PC-9 (cell line): ENCODE measurements around the gene MISP3. TPM values are rescaled to one million over a fixed set of nuclear protein-coding genes. Genes with fewer than 3 reads are reported as not detected.

Source experiments
- BruUV-seq: library from RNA; stranded (reverse); fragments of 400-500 nt; replicated peaks from 2 replicates; lab custom pipeline; 2021; lab: Mats Ljungman, UMichigan
- CTCF ChIA-PET: fragments of 300-600 bp; sonication (Branson Sonifier 250); formaldehyde crosslinking; loops from one replicate; lab custom pipeline; 2022; ENCODE audit warnings: antibody characterized with exemption; lab: Charles Lee
- POLR2A ChIA-PET: fragments of 300-600 bp; sonication (Branson Sonifier 250); formaldehyde crosslinking; loops from one replicate; lab custom pipeline; 2022; ENCODE audit warnings: antibody characterized with exemption; ENCODE audit not compliant: unreplicated experiment; lab: Charles Lee
- DNase-seq, 2 experiments: peaks; one replicate each; pipeline versions ENCODE4 v3.0.0 to v3.0.0-alpha.2; 2015 to 2022; ENCODE audit warnings: mixed read lengths in 1 of 2
- H2AFZ ChIP-seq: fragments of 200-600 bp; sonication (generic); 2 replicates; pipeline ENCODE4 v1.8.1; 2017; ENCODE audit warnings: antibody characterized with exemption
- H3F3A ChIP-seq: fragments of 200-600 bp; sonication (generic); 2 replicates; pipeline ENCODE4 v1.8.1; 2017; ENCODE audit warnings: antibody characterized with exemption, mild to moderate bottlenecking, low read depth; ENCODE audit not compliant: insufficient read depth
- H3K27ac ChIP-seq: fragments of 200-600 bp; sonication (generic); 2 replicates; pipeline ENCODE4 v1.6.1; 2016; ENCODE audit warnings: mixed run types
- H3K27me3 ChIP-seq: fragments of 200-600 bp; sonication (generic); 2 replicates; pipeline ENCODE4 v1.6.1; 2016; ENCODE audit warnings: low read depth, mixed run types; ENCODE audit not compliant: insufficient read depth
- H3K36me3 ChIP-seq: fragments of 200-600 bp; sonication (generic); 2 replicates; pipeline ENCODE4 v1.6.1; 2016; ENCODE audit warnings: low read depth, mixed run types
- H3K4me1 ChIP-seq: fragments of 200-600 bp; sonication (generic); replicated peaks from 2 replicates; pipeline ENCODE4 v1.6.1; 2016; ENCODE audit warnings: mixed run types; ENCODE audit not compliant: insufficient read depth
- H3K4me2 ChIP-seq: fragments of 200-600 bp; sonication (generic); 2 replicates; pipeline ENCODE4 v1.6.1; 2017; ENCODE audit warnings: mixed run types
- H3K4me3 ChIP-seq: fragments of 200-600 bp; sonication (generic); 2 replicates; pipeline ENCODE4 v1.6.1; 2016; ENCODE audit warnings: mixed run types
- H3K79me2 ChIP-seq: fragments of 200-600 bp; sonication (generic); 2 replicates; pipeline ENCODE4 v1.6.1; 2017; ENCODE audit warnings: low read depth, mixed run types
- H3K9me2 ChIP-seq: fragments of 200-600 bp; sonication (generic); 2 replicates; pipeline ENCODE4 v1.8.1; 2017; ENCODE audit warnings: mild to moderate bottlenecking; ENCODE audit not compliant: insufficient read depth
- H3K9me3 ChIP-seq: fragments of 200-600 bp; sonication (generic); 2 replicates; pipeline ENCODE4 v1.8.1; 2016; ENCODE audit warnings: low read depth; ENCODE audit not compliant: insufficient read depth
- H4K20me1 ChIP-seq: fragments of 200-600 bp; sonication (generic); 2 replicates; pipeline ENCODE4 v1.8.1; 2017; ENCODE audit not compliant: insufficient read depth
- EZH2 ChIP-seq: fragments of 200-600 bp; sonication (generic); IDR thresholded peaks from 2 replicates; pipeline ENCODE4 v1.8.0; 2017; ENCODE audit warnings: antibody characterized with exemption, low read depth
- intact Hi-C: fragments of 100-400 bp; cut with micrococcal nuclease; formaldehyde crosslinking; loops from one replicate; pipeline ENCODE4 v1.10.0; 2022; ENCODE audit not compliant: unreplicated experiment
- total RNA-seq: library from RNA; stranded (reverse); gene quantifications from 2 replicates; pipeline ENCODE4 v1.2.3, GENCODE V29; 2021
- TF ChIP-seq, protein P1 (sequence below): fragments of 200-600 bp; sonication (generic); conservative IDR thresholded peaks from 2 replicates; pipeline ENCODE4 v1.6.1; 2017; ENCODE audit warnings: mixed run types, antibody characterized with exemption, mild to moderate bottlenecking, moderate library complexity

The MISP3 gene
- total RNA-seq, 1 experiment from 2014 or later, result 6.7 TPM

DNA sequence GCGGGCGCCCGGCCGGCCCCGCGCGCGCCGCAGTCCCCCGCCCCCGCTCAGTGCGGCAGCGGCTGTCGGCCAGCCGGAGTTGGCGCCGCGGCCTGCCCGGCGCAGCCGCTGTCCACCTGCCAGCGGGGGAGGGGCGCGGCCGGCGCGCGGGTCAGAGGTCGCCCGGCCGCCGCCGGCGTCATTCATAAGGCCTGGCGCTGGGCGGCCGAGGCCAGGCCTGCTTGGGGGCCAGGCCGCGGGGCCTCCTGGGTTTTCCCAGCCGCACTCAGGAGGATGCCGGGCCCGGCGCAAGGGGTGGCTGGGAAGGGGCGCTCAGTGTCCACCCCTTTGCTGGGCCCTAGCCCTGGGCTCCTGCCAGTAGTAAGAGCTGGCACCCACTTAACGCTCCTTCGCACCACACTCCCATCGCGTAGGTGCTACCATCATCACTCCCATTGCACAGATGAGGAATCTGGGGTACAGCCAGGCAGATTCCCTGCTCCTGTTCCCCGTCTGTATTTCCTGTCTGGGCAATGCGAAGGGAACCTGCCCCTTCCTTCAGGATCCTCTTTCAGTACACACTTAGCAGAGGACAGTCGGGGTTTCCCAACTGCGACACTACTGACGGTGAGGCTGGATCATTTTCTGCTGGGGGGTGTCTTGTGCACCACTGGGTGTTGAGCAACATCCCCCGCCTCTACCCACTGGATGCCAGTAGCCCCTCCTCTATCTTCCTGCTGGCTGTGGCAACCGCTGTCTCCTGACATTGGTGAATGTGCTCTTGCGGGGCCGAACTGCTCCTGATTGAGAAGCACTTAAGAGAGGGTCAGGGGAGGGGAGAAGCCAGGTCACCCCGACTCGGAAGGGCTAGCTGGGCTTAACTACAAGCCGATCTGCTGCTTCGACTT lies 45.8 kb downstream of the MISP3 start:
- intact Hi-C loops, result loop anchor here (5.0 kb wide), 1 partner anchor 36 kb away; no protein-coding TSS in a partner anchor
- CTCF ChIA-PET, result no interaction called here

GRCh38 chr19:14119146-14119545 lies 46.6 kb downstream of the MISP3 start:
- intact Hi-C loops, result loop anchor here (5.0 kb wide), 1 partner anchor 37 kb away; no protein-coding TSS in a partner anchor
- H3K36me3 ChIP-seq, result no peaks in the 10 kb centered on the region
- BruUV-seq, result no TSS peak
- no peaks in the 10 kb centered on the region for H3K9me3 ChIP-seq
- no peaks in the 10 kb centered on the region for H4K20me1 ChIP-seq
- no peak for DNase-seq
- POLR2A ChIA-PET, result no interaction called here
- peak overlapping the region; percentile 75; the same call in 1 of the 2 replicates for H3K4me3 ChIP-seq
- H3K4me2 ChIP-seq, result peak overlapping the region; percentile 79
- H3F3A ChIP-seq, result peaks cover 46% of the 10 kb centered on the region
- H3K79me2 ChIP-seq, result peaks cover 16% of the 10 kb centered on the region
- no peaks in the 10 kb centered on the region for H3K27me3 ChIP-seq
- H3K27ac ChIP-seq, result peak overlapping the region; percentile 65
- no peaks in the 10 kb centered on the region for H3K9me2 ChIP-seq
- TF ChIP-seq EZH2, result no peak
- TF ChIP-seq, protein P1, sequence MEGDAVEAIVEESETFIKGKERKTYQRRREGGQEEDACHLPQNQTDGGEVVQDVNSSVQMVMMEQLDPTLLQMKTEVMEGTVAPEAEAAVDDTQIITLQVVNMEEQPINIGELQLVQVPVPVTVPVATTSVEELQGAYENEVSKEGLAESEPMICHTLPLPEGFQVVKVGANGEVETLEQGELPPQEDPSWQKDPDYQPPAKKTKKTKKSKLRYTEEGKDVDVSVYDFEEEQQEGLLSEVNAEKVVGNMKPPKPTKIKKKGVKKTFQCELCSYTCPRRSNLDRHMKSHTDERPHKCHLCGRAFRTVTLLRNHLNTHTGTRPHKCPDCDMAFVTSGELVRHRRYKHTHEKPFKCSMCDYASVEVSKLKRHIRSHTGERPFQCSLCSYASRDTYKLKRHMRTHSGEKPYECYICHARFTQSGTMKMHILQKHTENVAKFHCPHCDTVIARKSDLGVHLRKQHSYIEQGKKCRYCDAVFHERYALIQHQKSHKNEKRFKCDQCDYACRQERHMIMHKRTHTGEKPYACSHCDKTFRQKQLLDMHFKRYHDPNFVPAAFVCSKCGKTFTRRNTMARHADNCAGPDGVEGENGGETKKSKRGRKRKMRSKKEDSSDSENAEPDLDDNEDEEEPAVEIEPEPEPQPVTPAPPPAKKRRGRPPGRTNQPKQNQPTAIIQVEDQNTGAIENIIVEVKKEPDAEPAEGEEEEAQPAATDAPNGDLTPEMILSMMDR, result no peak
- peaks cover 21% of the 10 kb centered on the region for H3K4me1 ChIP-seq
- CTCF ChIA-PET, result no interaction called here
- no peak overlapping the region for H2AFZ ChIP-seq

More for the DNA sequence above, 45.8 kb downstream of the MISP3 start:
- TF ChIP-seq, protein P1, result no peak
- no peak for TF ChIP-seq EZH2
- H3K4me1 ChIP-seq, result peaks cover 21% of the 10 kb centered on the region
- POLR2A ChIA-PET, result no interaction called here
- H3F3A ChIP-seq, result peaks cover 46% of the 10 kb centered on the region
- TSS peak; percentile 86 for BruUV-seq
- peak overlapping the region; percentile 75 for H3K4me3 ChIP-seq
- no peaks in the 10 kb centered on the region for H3K9me2 ChIP-seq
- H3K27me3 ChIP-seq, result no peaks in the 10 kb centered on the region
- DNase-seq, result no peak
- no peaks in the 10 kb centered on the region for H4K20me1 ChIP-seq
- peak overlapping the region; percentile 79 for H3K4me2 ChIP-seq
- H3K9me3 ChIP-seq, result no peaks in the 10 kb centered on the region
- H3K79me2 ChIP-seq, result peaks cover 16% of the 10 kb centered on the region
- H3K36me3 ChIP-seq, result no peaks in the 10 kb centered on the region
- peak overlapping the region; percentile 65 for H3K27ac ChIP-seq
- peak overlapping the region; percentile 87 for H2AFZ ChIP-seq

DNA sequence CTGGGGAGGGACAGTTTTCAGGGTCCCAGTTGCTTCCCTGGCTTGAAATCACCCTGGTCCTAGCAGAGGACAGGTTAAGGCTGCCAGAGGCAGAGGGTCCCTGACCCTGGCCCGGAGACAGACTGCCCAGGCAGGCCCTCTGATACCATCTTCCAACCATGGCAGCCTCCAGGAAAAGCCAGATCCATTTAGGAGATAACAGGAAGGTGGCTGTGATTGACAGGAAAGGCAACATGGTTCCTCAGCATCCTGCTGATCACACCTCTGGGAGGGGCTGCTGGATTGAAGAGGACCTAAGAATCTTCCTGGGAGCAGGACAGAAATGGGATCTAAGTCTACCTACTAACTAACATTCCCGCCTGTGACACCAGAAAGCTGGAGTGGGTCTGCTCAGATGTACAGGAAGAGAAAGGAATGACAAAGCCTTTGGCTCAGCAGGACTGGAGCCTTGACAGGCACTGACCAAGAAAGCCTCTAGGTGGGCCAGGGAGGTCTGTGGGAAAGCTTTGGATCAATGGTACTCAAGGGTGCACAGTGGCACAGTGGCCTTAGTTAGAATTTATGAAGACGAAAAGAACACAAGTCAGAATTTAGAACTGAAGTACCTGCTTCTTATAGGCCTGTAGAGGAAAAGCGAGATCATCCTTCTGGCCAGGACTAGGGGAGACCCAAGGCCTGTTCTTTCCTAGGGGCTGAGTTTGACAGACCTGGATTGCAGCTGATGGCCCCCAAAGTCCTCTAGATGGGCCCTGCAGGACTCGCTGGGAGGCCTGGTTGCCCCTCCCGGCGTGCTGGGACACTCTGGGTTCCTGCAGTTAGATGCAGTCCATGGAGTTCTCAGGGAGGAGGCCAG lies 47.3 kb downstream of the MISP3 start:
- Histone ChIP-seq H3K27me3 (no peaks in the 10 kb centered on the region), H3K27ac (0 out of 2 replicates have a peak overlapping the region, but pooled peaks have one; percentile 65), H2AFZ (no peak overlapping the region), H3K9me2 (no peaks in the 10 kb centered on the region), H4K20me1 (no peaks in the 10 kb centered on the region), H3F3A (peaks cover 47% of the 10 kb centered on the region), H3K9me3 (no peaks in the 10 kb centered on the region), H3K4me2 (no peak overlapping the region), H3K36me3 (no peaks in the 10 kb centered on the region), H3K79me2 (peaks cover 16% of the 10 kb centered on the region), H3K4me1 (peaks cover 21% of the 10 kb centered on the region), H3K4me3 (no peak overlapping the region)
- intact Hi-C loops, result loop anchor here (5.0 kb wide), 1 partner anchor 38 kb away; no protein-coding TSS in a partner anchor
- CTCF ChIA-PET, result no interaction called here
- POLR2A ChIA-PET, result no interaction called here
- no peak for DNase-seq
- TSS peak; percentile 1 for BruUV-seq
- TF ChIP-seq, protein P1, result no peak
- TF ChIP-seq EZH2, result no peak
